ENCODE measurements around the gene HBA1. TPM values are rescaled to one million over a fixed set of nuclear protein-coding genes. Genes with fewer than 3 reads are reported as not detected.

The HBA1 gene
- total and polyA plus RNA-seq, 2 of the 4 experiments (the other 2 are of a cell fraction), result 0.21 TPM; not detected in 1

DNA sequence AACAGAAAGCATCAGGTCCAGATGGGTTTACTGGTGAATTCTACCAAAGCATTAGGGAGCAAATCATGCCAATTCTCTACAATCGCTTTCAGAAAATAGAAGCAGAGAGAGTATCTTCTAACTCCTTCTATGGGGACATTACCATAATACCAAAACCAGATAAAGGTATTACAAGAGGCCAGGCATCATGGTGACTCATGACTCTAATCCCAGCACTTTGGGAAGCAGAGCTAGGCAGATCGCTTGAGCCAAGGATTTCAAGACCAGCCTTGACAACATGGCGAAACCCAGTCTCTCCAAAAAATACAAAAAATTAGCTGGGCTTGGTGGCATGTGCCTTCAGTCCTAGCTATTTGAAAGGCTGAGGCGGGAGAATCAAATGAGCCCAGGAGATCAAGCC is 26.8 kb downstream of the HBA1 start:
- POLR2A ChIA-PET (ENCODE audit: unreplicated experiment), result no interaction called here
- Histone ChIP-seq H2BK15ac (ENCODE audit: low read depth, low read length) (no peak overlapping the region), H3K36me3 (ENCODE audit: control insufficient read depth, insufficient read depth, low read length) (peaks cover 59% of the 10 kb centered on the region), H2AK9ac (replicated peaks; ENCODE audit: low read depth, low read length, poor library complexity) (no peak overlapping the region), H3K27ac (ENCODE audit: insufficient read depth, low read length) (no peak overlapping the region), H4K8ac (ENCODE audit: low read depth in 2 of 2, low read length in 2 of 2) (no peak overlapping the region), H2BK120ac (ENCODE audit: low read depth, low read length) (no peak overlapping the region), H3K23ac (ENCODE audit: low read depth, low read length) (no peak overlapping the region), H3K4me1 (ENCODE audit: control insufficient read depth, insufficient read depth, low read length) (no peaks in the 10 kb centered on the region), H3K27me3 (ENCODE audit: control insufficient read depth, insufficient read depth, low read length) (no peaks in the 10 kb centered on the region), H4K5ac (ENCODE audit: low read depth, low read length) (no peak overlapping the region), H3K18ac (ENCODE audit: low read depth, low read length) (no peak overlapping the region), H4K20me1 (ENCODE audit: insufficient read depth, low read length) (peaks cover 16% of the 10 kb centered on the region), H3K9ac (ENCODE audit: low read depth, low read length) (no peak overlapping the region), H3K4ac (ENCODE audit: low read depth, low read length) (no peak overlapping the region), H3K9me3 (ENCODE audit: control insufficient read depth, insufficient read depth, low read length) (no peaks in the 10 kb centered on the region), H4K91ac (ENCODE audit: insufficient read depth, low read depth, low read length) (no peak overlapping the region), H3K9me1 (ENCODE audit: insufficient read depth, low read length) (no peaks in the 10 kb centered on the region; the same call in 1 of the 2 replicates), H3K4me3 (ENCODE audit: insufficient read depth, low read depth, low read length) (no peak overlapping the region), H3K79me1 (ENCODE audit: low read depth in 1 of 2, low read length in 2 of 2) (peaks cover 27 to 52% of the 10 kb centered on the region in 2 experiments), H2BK5ac (ENCODE audit: low read depth, low read length, poor library complexity, severe bottlenecking) (no peak overlapping the region), H3K4me2 (ENCODE audit: low read depth, low read length) (no peak overlapping the region), H3K56ac (ENCODE audit: extremely low read depth, insufficient read depth, low read length) (no peak overlapping the region), H2AK5ac (ENCODE audit: low read depth, low read length) (no peak overlapping the region), H2AFZ (replicated peaks; ENCODE audit: low read length, poor library complexity) (no peak overlapping the region), H3K14ac (replicated peaks; ENCODE audit: low read depth, low read length) (no peak overlapping the region), H2BK20ac (ENCODE audit: low read depth, low read length) (no peak overlapping the region)
- ATAC-seq (ENCODE audit: low read depth) (no peak), DNase-seq (no peak)
- intact Hi-C loops (cut with micrococcal nuclease) (no loop called here), dilution Hi-C loops (cut with HindIII; ENCODE audit: low sequenced_read_pairs, unreplicated experiment) (no loop called here), in situ Hi-C loops (cut with MboI; ENCODE audit: low sequenced_read_pairs) (no loop called here)
- no TSS peak for BruUV-seq (replicated peaks)
- no peak for TF ChIP-seq SMC3 (IDR thresholded peaks at IDR 0.05; ENCODE audit: low read depth, low read length)
- TF ChIP-seq FOS (IDR thresholded peaks at IDR 0.05; ENCODE audit: low read depth, low read length), result no peak
- no peak for TF ChIP-seq RAD21 (IDR thresholded peaks at IDR 0.05; ENCODE audit: low read length)
- no peak for TF ChIP-seq MXI1 (IDR thresholded peaks at IDR 0.05; ENCODE audit: borderline replicate concordance, low read depth, low read length)
- no peak for TF ChIP-seq CEBPB (IDR thresholded peaks at IDR 0.05; ENCODE audit: low read depth, low read length)
- TF ChIP-seq BHLHE40 (IDR thresholded peaks at IDR 0.05; ENCODE audit: low read depth, low read length), result no peak
- no peak for TF ChIP-seq POLR2A (IDR thresholded peaks at IDR 0.05; ENCODE audit: low read depth, low read length)
- no peak for TF ChIP-seq NFE2L2 (IDR thresholded peaks at IDR 0.05; ENCODE audit: low read depth, low read length)
- no peak for TF ChIP-seq MAFK (IDR thresholded peaks at IDR 0.05; ENCODE audit: low read depth, low read length)
- no peak for TF ChIP-seq USF2 (IDR thresholded peaks at IDR 0.05; ENCODE audit: low read depth, low read length)
- TF ChIP-seq, protein P1, sequence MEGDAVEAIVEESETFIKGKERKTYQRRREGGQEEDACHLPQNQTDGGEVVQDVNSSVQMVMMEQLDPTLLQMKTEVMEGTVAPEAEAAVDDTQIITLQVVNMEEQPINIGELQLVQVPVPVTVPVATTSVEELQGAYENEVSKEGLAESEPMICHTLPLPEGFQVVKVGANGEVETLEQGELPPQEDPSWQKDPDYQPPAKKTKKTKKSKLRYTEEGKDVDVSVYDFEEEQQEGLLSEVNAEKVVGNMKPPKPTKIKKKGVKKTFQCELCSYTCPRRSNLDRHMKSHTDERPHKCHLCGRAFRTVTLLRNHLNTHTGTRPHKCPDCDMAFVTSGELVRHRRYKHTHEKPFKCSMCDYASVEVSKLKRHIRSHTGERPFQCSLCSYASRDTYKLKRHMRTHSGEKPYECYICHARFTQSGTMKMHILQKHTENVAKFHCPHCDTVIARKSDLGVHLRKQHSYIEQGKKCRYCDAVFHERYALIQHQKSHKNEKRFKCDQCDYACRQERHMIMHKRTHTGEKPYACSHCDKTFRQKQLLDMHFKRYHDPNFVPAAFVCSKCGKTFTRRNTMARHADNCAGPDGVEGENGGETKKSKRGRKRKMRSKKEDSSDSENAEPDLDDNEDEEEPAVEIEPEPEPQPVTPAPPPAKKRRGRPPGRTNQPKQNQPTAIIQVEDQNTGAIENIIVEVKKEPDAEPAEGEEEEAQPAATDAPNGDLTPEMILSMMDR (conservative IDR thresholded peaks at IDR 0.05; ENCODE audit: low read depth, low read length), result no peak
- TF ChIP-seq CHD1 (IDR thresholded peaks at IDR 0.05; ENCODE audit: low read depth, low read length), result no peak
- no peak for TF ChIP-seq RCOR1 (IDR thresholded peaks at IDR 0.05; ENCODE audit: insufficient replicate concordance, low read length)
- no peak for TF ChIP-seq RFX5 (IDR thresholded peaks at IDR 0.05; ENCODE audit: low read depth, low read length)
- TF ChIP-seq, protein P2, sequence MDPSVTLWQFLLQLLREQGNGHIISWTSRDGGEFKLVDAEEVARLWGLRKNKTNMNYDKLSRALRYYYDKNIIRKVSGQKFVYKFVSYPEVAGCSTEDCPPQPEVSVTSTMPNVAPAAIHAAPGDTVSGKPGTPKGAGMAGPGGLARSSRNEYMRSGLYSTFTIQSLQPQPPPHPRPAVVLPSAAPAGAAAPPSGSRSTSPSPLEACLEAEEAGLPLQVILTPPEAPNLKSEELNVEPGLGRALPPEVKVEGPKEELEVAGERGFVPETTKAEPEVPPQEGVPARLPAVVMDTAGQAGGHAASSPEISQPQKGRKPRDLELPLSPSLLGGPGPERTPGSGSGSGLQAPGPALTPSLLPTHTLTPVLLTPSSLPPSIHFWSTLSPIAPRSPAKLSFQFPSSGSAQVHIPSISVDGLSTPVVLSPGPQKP (IDR thresholded peaks at IDR 0.05; ENCODE audit: borderline replicate concordance, low read depth, low read length), result no peak
- whole genome bisulfite sequencing, 2 experiments (ENCODE audit: extremely low coverage in 2 of 2, insufficient read length in 1 of 2), result 100% methylated on average over 1 of the region's 4 CpGs; no CpG with 5 or more reads in 1 of the 2 experiments
- CTCF ChIA-PET, result no interaction called here
